GM23338 (cell line): Measurements from ENCODE around the gene GBP6. TPM values are rescaled to one million over a fixed set of nuclear protein-coding genes. Genes with fewer than 3 reads are reported as not detected.

Experiments used
- ATAC-seq: fragments of 200-7000 bp; cut with Tn5 transposase; 3 replicates; pipeline ENCODE4 v1.9.1; 2020
- DNase-seq: peaks from one replicate; pipeline ENCODE4 v3.0.0-alpha.2; 2015; ENCODE audit warnings: low spot score
- H2AFZ ChIP-seq: fragments of 200-600 bp; sonication (generic); 2 replicates; pipeline ENCODE4 v1.8.0; 2016; ENCODE audit warnings: antibody characterized with exemption, mild to moderate bottlenecking, moderate library complexity
- H3F3A ChIP-seq: fragments of 200-600 bp; sonication (generic); replicated peaks from 2 replicates; pipeline ENCODE4 v1.8.0; 2017; ENCODE audit warnings: antibody characterized with exemption, mixed run types, low read depth
- H3K27ac ChIP-seq: fragments of 200-600 bp; sonication (generic); 2 replicates; pipeline ENCODE4 v1.6.1; 2016; ENCODE audit warnings: low read depth
- H3K27me3 ChIP-seq: fragments of 200-600 bp; sonication (generic); 2 replicates; pipeline ENCODE4 v1.8.0; 2016; ENCODE audit warnings: mild to moderate bottlenecking, mixed run types, moderate library complexity; ENCODE audit not compliant: insufficient read depth
- H3K36me3 ChIP-seq: fragments of 200-600 bp; sonication (generic); 2 replicates; pipeline ENCODE4 v1.8.0; 2016; ENCODE audit warnings: mild to moderate bottlenecking; ENCODE audit not compliant: insufficient read depth
- H3K4me1 ChIP-seq: fragments of 200-600 bp; sonication (generic); 2 replicates; pipeline ENCODE4 v1.8.0; 2016; ENCODE audit warnings: mild to moderate bottlenecking, moderate library complexity; ENCODE audit not compliant: insufficient read depth
- H3K4me2 ChIP-seq: fragments of 200-600 bp; sonication (generic); 2 replicates; pipeline ENCODE4 v1.7.1; 2017; ENCODE audit warnings: mixed run types
- H3K4me3 ChIP-seq: fragments of 200-600 bp; sonication (generic); 2 replicates; pipeline ENCODE4 v1.6.1; 2016; ENCODE audit warnings: mixed run types
- H3K79me2 ChIP-seq: fragments of 200-600 bp; sonication (generic); replicated peaks from 2 replicates; pipeline ENCODE4 v1.8.0; 2017; ENCODE audit warnings: mild to moderate bottlenecking; ENCODE audit not compliant: insufficient read depth
- H3K9me2 ChIP-seq: fragments of 200-600 bp; sonication (generic); 2 replicates; pipeline ENCODE4 v1.8.0; 2017; ENCODE audit not compliant: insufficient read depth
- H4K20me1 ChIP-seq: fragments of 200-600 bp; sonication (generic); replicated peaks from 2 replicates; pipeline ENCODE4 v1.8.0; 2017; ENCODE audit warnings: mild to moderate bottlenecking; ENCODE audit not compliant: insufficient read depth
- H3K27ac Mint-ChIP-seq: 2 replicates; pipeline ENCODE4 v1.8.0; 2020; ENCODE audit warnings: inconsistent platforms, mild to moderate bottlenecking, moderate library complexity, mixed read lengths
- H3K27me3 Mint-ChIP-seq: 3 replicates; pipeline ENCODE4 v1.8.0; 2022; ENCODE audit warnings: low read depth, mild to moderate bottlenecking, moderate library complexity, mixed read lengths, inconsistent platforms; ENCODE audit not compliant: insufficient read depth, poor library complexity
- H3K36me3 Mint-ChIP-seq: 3 replicates; pipeline ENCODE4 v1.8.0; 2021; ENCODE audit warnings: low read depth, mild to moderate bottlenecking, inconsistent platforms, moderate library complexity, mixed read lengths
- H3K4me1 Mint-ChIP-seq: 3 replicates; pipeline ENCODE4 v1.8.0; 2020; ENCODE audit warnings: mild to moderate bottlenecking, inconsistent platforms, mixed read lengths
- H3K4me3 Mint-ChIP-seq: 3 replicates; pipeline ENCODE4 v1.8.0; 2021; ENCODE audit warnings: moderate library complexity, mild to moderate bottlenecking, inconsistent platforms, mixed read lengths
- H3K9me3 Mint-ChIP-seq: 3 replicates; pipeline ENCODE4 v1.8.0; 2020; ENCODE audit warnings: moderate library complexity, mild to moderate bottlenecking, inconsistent platforms, mixed read lengths
- CREB1 ChIP-seq: fragments of 250-450 bp; sonication (Bioruptor Pico); IDR thresholded peaks from 2 replicates; pipeline ENCODE4 v1.5.0; 2020; ENCODE audit warnings: low read depth, mild to moderate bottlenecking, moderate library complexity
- CTCF ChIP-seq, 2 experiments: fragments of 200-600 bp in 1 of 2; sonication (generic) in 1 of 2; conservative IDR thresholded peaks; 2 replicates each; pipeline versions ENCODE4 v1.5.1 to v1.6.1; 2016 to 2017; ENCODE audit warnings: antibody characterized with exemption in 2 of 2, low read depth in 2 of 2, mild to moderate bottlenecking in 2 of 2, moderate library complexity in 1 of 2
- ETS1 ChIP-seq: IDR thresholded peaks from 2 replicates; pipeline ENCODE4 v1.6.1; 2016; ENCODE audit warnings: antibody characterized with exemption
- EZH2 ChIP-seq: fragments of 200-600 bp; sonication (generic); IDR thresholded peaks from one replicate; pipeline ENCODE4 v1.8.0; 2017; ENCODE audit warnings: antibody characterized with exemption, mild to moderate bottlenecking, low read depth; ENCODE audit not compliant: unreplicated experiment
- EZH2phosphoT487 ChIP-seq: fragments of 200-600 bp; sonication (generic); IDR thresholded peaks from one replicate; pipeline ENCODE4 v1.8.1; 2018; ENCODE audit warnings: antibody characterized with exemption; ENCODE audit not compliant: unreplicated experiment
- JUNB ChIP-seq: IDR thresholded peaks from one replicate; pipeline ENCODE4 v1.6.1; 2016; ENCODE audit warnings: antibody characterized with exemption; ENCODE audit not compliant: unreplicated experiment
- NANOG ChIP-seq: IDR thresholded peaks from 2 replicates; pipeline ENCODE4 v1.6.1; 2016; ENCODE audit warnings: antibody characterized with exemption, borderline replicate concordance
- POLR2AphosphoS5 ChIP-seq: IDR thresholded peaks from 2 replicates; pipeline ENCODE4 v1.6.1; 2016; ENCODE audit warnings: antibody characterized with exemption, low read depth
- REST ChIP-seq: IDR thresholded peaks from one replicate; pipeline ENCODE4 v1.6.1; 2018; ENCODE audit warnings: antibody characterized with exemption; ENCODE audit not compliant: unreplicated experiment
- STAT1 ChIP-seq: IDR thresholded peaks from one replicate; pipeline ENCODE4 v1.6.1; 2016; ENCODE audit warnings: antibody characterized with exemption; ENCODE audit not compliant: unreplicated experiment
- ZNF114 ChIP-seq: fragments of 250-450 bp; sonication (Bioruptor Pico); IDR thresholded peaks from 2 replicates; pipeline ENCODE4 v1.5.0; 2020; ENCODE audit warnings: mild to moderate bottlenecking, moderate library complexity
- ZNF331 ChIP-seq: fragments of 250-450 bp; sonication (Bioruptor Pico); IDR thresholded peaks from 2 replicates; pipeline ENCODE4 v1.5.0; 2020; ENCODE audit warnings: low read depth, mild to moderate bottlenecking, moderate library complexity
- ZNF462 ChIP-seq: fragments of 250-450 bp; sonication (Bioruptor Pico); IDR thresholded peaks from 2 replicates; pipeline ENCODE4 v1.5.0; 2020; ENCODE audit warnings: mild to moderate bottlenecking, moderate library complexity
- polyA plus RNA-seq: library from polyadenylated mRNA; unstranded; fragments of >200 nt; fragmentation: Nextera tagmentation; extraction: Ambion mirVana; gene quantifications from 2 replicates; pipeline ENCODE4 v1.2.1, GENCODE V29; 2016
- total RNA-seq: library from RNA; depleted of rRNA; stranded (reverse); fragments of >200 nt; shearing (Covaris generic); gene quantifications from 2 replicates; pipeline ENCODE4 v1.2.3, GENCODE V29; 2014

GBP6 gene
- total and polyA plus RNA-seq, 2 experiments from 2014 or later: not detected

GRCh38 chr1:89335486-89335885 lies 28.4 kb upstream of the GBP6 start:
- no peak overlapping the region for H3K27ac Mint-ChIP-seq
- H3K27me3 Mint-ChIP-seq: peaks cover under 1% of the 10 kb centered on the region
- Histone ChIP-seq H4K20me1 (no peaks in the 10 kb centered on the region), H3K27me3 (no peaks in the 10 kb centered on the region), H2AFZ (no peak overlapping the region), H3K9me2 (peaks cover 21% of the 10 kb centered on the region), H3F3A (no peaks in the 10 kb centered on the region), H3K4me2 (no peak overlapping the region), H3K27ac (no peak overlapping the region), H3K4me1 (no peaks in the 10 kb centered on the region), H3K79me2 (no peaks in the 10 kb centered on the region), H3K36me3 (no peaks in the 10 kb centered on the region), H3K4me3 (no peak overlapping the region)
- peaks cover 5% of the 10 kb centered on the region for H3K9me3 Mint-ChIP-seq
- peaks cover 2% of the 10 kb centered on the region; the same call in 1 of the 3 replicates for H3K36me3 Mint-ChIP-seq
- TF ChIP-seq STAT1 (no peak), EZH2phosphoT487 (no peak), CREB1 (CRISPR knock-in tag) (no peak), CTCF (conservative IDR thresholded peaks at IDR 0.05; ENCODE audit: low read depth in 2 of 2) (no peak), ZNF114 (CRISPR knock-in tag) (no peak), ZNF462 (CRISPR knock-in tag) (no peak), REST (no peak), JUNB (no peak), ETS1 (no peak), NANOG (no peak), EZH2 (no peak), ZNF331 (no peak), POLR2AphosphoS5 (no peak)
- H3K4me1 Mint-ChIP-seq: peaks cover 6% of the 10 kb centered on the region; the same call in 2 of the 3 replicates
- no peak for ATAC-seq
- DNase-seq: no peak
- H3K4me3 Mint-ChIP-seq: no peak overlapping the region
